ENCODE results near the gene LANCL2. TPM values are rescaled to one million over a fixed set of nuclear protein-coding genes. Genes with fewer than 3 reads are reported as not detected.

The LANCL2 gene
- total RNA-seq, 1 experiment from 2014 or later, result 21.8 TPM

DNA sequence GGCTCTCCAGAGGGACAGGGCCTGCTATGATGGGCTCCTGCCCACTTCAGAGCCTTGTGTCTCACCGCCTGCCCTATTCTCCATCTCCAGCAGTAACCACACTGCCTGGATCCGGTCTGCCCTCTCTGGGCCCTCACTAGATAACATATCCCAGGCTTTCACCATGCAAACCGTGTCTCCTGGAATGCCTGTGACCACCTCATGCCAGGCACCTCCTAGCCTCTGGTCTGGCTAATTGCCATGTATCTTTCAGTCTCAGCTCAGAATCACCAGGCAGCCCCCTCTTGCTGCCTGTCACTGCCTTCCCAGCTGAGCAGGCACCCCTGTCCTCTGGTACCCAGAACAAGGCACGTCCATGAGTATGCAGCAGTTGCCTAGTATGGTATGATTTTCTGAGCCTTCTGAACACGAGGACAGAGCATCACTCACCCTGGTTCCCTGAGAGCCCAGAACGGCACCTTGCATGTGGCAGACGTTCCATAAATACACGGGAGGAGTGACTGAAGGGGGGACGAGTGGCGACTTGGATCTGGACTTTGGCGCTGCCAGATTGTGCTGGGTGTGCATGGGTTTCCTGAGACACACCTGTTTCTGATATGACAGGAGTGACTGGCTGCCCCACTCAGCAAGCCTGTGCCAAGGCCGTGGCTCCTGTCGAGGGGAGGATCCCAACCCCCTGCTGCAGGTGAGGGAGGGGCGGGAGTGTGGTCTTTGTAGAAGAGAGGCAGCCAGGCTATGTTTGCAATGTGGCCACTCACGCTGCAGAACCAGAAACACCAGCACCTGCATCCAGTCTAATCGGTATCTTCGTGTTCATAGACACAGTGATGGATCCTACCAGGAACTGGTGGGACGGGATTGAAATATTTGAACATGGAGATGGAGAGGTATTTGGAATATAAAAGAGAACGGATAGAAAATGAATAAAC is 112.0 kb downstream of the LANCL2 start:
- intact Hi-C loops (cut with micrococcal nuclease; ENCODE audit: unreplicated experiment), result no loop called here
- no peaks in the 10 kb centered on the region for H3K9me3 ChIP-seq (ENCODE audit: insufficient read depth, low read depth)
- POLR2A ChIA-PET (ENCODE audit: unreplicated experiment), result no interaction called here
- H2AFZ ChIP-seq, result no peak overlapping the region
- H3K4me1 ChIP-seq (replicated peaks; ENCODE audit: insufficient read depth), result no peaks in the 10 kb centered on the region
- no peak for TF ChIP-seq EZH2 (IDR thresholded peaks at IDR 0.05; ENCODE audit: low read depth)
- TF ChIP-seq CTCF (conservative IDR thresholded peaks at IDR 0.05), result no peak
- H3K27me3 ChIP-seq (ENCODE audit: insufficient read depth, low read depth), result no peaks in the 10 kb centered on the region
- CTCF ChIA-PET, result no interaction called here
- H3K4me3 ChIP-seq, result no peak overlapping the region
- no peaks in the 10 kb centered on the region for H3K79me2 ChIP-seq (ENCODE audit: low read depth)
- no peak overlapping the region for H3K4me2 ChIP-seq
- H3K27ac ChIP-seq, result no peak overlapping the region
- peaks cover 27% of the 10 kb centered on the region for H4K20me1 ChIP-seq (ENCODE audit: insufficient read depth)
- no TSS peak for BruUV-seq (replicated peaks)
- DNase-seq, result no peak
- H3K9me2 ChIP-seq (ENCODE audit: insufficient read depth), result no peaks in the 10 kb centered on the region
- peaks cover 14% of the 10 kb centered on the region for H3F3A ChIP-seq (ENCODE audit: insufficient read depth, low read depth)
- H3K36me3 ChIP-seq (ENCODE audit: low read depth), result peaks cover 18% of the 10 kb centered on the region

- CTCF ChIA-PET, result no interaction called here
- no peaks in the 10 kb centered on the region for H3K9me3 ChIP-seq (ENCODE audit: insufficient read depth, low read depth)
- intact Hi-C loops (cut with micrococcal nuclease; ENCODE audit: unreplicated experiment), result no loop called here
- H3K79me2 ChIP-seq (ENCODE audit: low read depth), result no peaks in the 10 kb centered on the region
- H4K20me1 ChIP-seq (ENCODE audit: insufficient read depth), result peaks cover 27% of the 10 kb centered on the region
- H3K9me2 ChIP-seq (ENCODE audit: insufficient read depth), result no peaks in the 10 kb centered on the region
- peaks cover 22% of the 10 kb centered on the region for H3K36me3 ChIP-seq (ENCODE audit: low read depth)
- peaks cover 14% of the 10 kb centered on the region for H3F3A ChIP-seq (ENCODE audit: insufficient read depth, low read depth)
- H3K4me1 ChIP-seq (replicated peaks; ENCODE audit: insufficient read depth), result no peaks in the 10 kb centered on the region
- TF ChIP-seq CTCF (conservative IDR thresholded peaks at IDR 0.05) (no peak), EZH2 (IDR thresholded peaks at IDR 0.05; ENCODE audit: low read depth) (no peak)
- no peak overlapping the region for H2AFZ ChIP-seq
- H3K27ac ChIP-seq, result no peak overlapping the region
- H3K27me3 ChIP-seq (ENCODE audit: insufficient read depth, low read depth), result no peaks in the 10 kb centered on the region
- POLR2A ChIA-PET (ENCODE audit: unreplicated experiment), result no interaction called here
- no peak overlapping the region for H3K4me3 ChIP-seq
- BruUV-seq (replicated peaks), result no TSS peak
- DNase-seq, result no peak
- no peak overlapping the region for H3K4me2 ChIP-seq
Observed at GRCh38 chr7:55477781-55478374, 112.7 kb downstream of the LANCL2 start.

DNA sequence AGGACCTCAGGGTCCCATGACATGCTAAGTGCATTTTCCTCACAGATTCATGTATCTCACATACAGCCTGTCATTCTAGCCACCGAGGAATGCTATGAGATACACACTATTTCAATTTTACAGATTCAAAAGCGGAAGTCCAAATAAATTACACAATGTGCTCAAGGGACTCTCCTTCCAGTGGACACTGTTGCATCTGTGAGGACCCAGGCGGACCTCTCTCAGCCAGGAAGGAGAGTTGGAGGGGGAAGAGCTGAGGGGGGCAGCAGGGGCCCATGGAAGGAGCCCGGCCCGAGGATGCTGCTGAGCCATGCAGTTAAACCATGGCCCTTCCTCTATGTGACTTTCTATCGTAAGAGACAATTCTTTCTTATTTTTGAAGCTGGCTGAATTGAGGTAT is 113.6 kb downstream of the LANCL2 start:
- ChIA-PET POLR2A (ENCODE audit: unreplicated experiment) (no interaction called here), CTCF (no interaction called here)
- Histone ChIP-seq H4K20me1 (ENCODE audit: insufficient read depth) (peaks cover 23% of the 10 kb centered on the region), H3K4me1 (replicated peaks; ENCODE audit: insufficient read depth) (no peaks in the 10 kb centered on the region), H3K27me3 (ENCODE audit: insufficient read depth, low read depth) (no peaks in the 10 kb centered on the region), H3K4me3 (no peak overlapping the region), H2AFZ (no peak overlapping the region), H3K9me2 (ENCODE audit: insufficient read depth) (no peaks in the 10 kb centered on the region), H3K79me2 (ENCODE audit: low read depth) (no peaks in the 10 kb centered on the region), H3F3A (ENCODE audit: insufficient read depth, low read depth) (peaks cover 14% of the 10 kb centered on the region), H3K9me3 (ENCODE audit: insufficient read depth, low read depth) (no peaks in the 10 kb centered on the region), H3K27ac (no peak overlapping the region), H3K4me2 (no peak overlapping the region), H3K36me3 (ENCODE audit: low read depth) (peaks cover 16% of the 10 kb centered on the region)
- no peak for DNase-seq
- TF ChIP-seq EZH2 (IDR thresholded peaks at IDR 0.05; ENCODE audit: low read depth) (no peak), CTCF (conservative IDR thresholded peaks at IDR 0.05) (no peak)
- no TSS peak for BruUV-seq (replicated peaks)
- intact Hi-C loops (cut with micrococcal nuclease; ENCODE audit: unreplicated experiment), result no loop called here

Data from PC-9 (cell line).